Nucleus accumbens (tissue), 56 donors: Measurements from ENCODE around the gene TIMMDC1.
"Not testable (repeated sequence)": the region's sequence is repeated elsewhere in the genome, so short reads cannot be mapped to it uniquely, and the experiment has no call there.

Source experiments
- DNase-seq, 56 donors: peaks; one replicate each; lab custom pipeline; 2025; lab: John Stamatoyannopoulos, UW

Gene TIMMDC1

DNA sequence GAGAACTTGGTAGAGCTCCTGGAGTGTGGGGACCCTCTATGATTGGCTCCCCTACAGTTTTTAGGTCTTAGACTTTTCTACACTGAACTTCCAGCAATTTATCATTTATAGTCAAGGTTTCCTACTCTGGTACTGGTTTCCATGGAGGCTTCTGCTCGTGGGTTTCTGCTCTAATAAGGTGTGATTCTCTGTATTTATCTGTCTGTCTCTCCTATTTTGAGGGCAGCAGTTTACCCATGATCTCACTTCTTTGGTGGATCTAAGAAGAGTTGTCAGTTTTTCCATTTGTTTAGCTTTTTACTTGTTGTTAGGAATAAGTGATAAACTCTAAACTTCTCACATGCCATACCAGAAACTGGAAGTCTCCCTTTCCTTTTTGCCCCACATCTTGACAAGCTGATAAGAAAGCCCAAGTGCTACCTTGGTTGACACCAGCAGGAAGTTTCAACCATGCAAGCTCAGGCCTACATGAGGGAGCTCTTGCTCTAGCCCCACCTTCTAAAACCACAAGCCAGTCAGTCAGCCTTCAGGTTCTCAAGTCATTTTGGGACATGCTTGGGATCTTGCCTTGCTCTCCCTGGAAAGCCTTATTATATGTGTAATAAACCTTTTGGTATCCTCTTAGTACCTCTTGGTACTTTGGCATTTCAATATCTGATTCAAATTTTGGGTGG, 10.0 kb downstream of the TIMMDC1 start:
- DNase-seq = no peak

- DNase-seq = no peak
Observed at GRCh38 chr3:119510690-119511089, 12.3 kb downstream of the TIMMDC1 start.

- no peak for DNase-seq
Observed at GRCh38 chr3:119514637-119515036, 16.3 kb downstream of the TIMMDC1 start.

GRCh38 chr3:119517112-119517511, 18.8 kb downstream of the TIMMDC1 start:
- DNase-seq = no peak

GRCh38 chr3:119518026-119518425, 19.7 kb downstream of the TIMMDC1 start:
- DNase-seq = no peak

GRCh38 chr3:119524931-119525662, 26.8 kb downstream of the TIMMDC1 start:
- no peak for DNase-seq

DNA sequence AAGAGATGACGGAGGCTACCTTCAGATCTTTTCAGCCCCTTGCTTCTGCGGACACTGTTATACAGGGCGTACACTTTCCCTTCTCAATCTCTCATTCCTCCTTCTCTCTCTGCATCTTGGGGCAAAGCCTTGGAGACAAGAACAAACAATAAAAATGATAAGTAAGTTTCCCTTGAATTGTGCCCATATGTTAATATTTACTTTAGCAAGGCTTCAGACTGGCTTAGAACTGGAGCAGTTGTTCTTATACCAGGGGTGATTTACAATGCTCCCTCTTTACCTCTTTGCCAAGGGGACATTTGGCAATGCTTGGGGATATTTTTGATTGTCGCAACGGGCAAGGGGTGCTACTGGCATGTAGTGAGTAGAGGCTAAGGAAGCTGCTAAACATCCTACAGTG, 29.4 kb downstream of the TIMMDC1 start:
- no peak for DNase-seq

DNA sequence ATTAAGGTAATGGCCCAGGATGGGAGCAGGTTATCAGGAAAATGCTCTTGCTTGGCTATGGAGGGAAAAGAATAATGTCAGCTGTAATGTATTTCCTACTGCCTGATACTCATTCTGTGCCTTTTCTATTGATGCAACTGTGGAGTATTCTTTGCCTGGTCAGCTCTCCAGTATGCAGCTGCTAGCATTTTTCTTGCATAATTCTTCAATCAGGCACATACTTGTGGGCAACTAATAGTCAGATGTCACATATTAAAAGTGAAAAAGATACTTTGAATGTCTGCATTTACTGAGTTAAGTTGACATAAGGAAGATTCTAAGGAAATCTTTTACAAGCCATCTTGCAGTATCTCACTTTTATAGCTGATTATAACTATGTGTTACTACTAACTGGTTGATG, 31.5 kb downstream of the TIMMDC1 start:
- no peak for DNase-seq

- no peak for DNase-seq
Observed at GRCh38 chr3:119530456-119530855, 32.1 kb downstream of the TIMMDC1 start.

DNA sequence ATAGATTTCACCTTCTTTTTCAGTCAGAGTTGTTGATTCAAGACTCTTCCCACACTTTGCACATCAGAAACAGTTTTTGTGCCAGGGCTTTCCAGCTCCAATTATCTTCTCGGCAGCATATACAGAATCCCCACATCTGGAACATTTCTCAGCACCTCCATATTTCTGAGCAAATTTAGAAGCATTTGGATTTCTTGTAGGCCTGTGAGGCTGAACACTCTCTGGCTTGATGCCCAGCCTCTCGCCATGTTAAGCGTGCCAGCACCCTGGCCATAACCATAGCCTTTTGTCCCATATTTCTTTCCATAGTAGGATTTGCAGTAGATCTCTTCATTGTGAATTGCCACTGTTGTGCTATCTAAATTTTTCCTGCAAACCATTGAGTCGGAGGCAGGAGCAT, 32.8 kb downstream of the TIMMDC1 start:
- DNase-seq = no peak

GRCh38 chr3:119534296-119534695, 35.9 kb downstream of the TIMMDC1 start:
- no peak for DNase-seq

DNA sequence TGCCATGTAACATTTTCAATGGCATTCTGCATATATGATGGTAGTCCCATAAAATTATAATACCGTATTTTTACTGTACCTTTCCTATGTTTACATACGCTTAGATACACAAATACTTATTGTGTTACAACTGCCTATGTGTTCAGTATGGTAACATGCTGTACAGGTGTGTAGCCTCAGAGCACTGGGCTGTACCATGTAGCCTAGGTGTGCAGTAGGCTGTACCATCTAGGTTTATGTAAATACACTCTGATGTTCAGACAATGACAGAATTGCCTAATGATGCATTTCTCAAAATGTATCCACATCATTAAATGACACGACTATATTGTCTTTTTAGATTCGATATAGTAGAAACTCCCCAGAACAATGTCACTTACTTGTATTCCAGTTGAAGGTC, 38.4 kb downstream of the TIMMDC1 start:
- no peak for DNase-seq

DNA sequence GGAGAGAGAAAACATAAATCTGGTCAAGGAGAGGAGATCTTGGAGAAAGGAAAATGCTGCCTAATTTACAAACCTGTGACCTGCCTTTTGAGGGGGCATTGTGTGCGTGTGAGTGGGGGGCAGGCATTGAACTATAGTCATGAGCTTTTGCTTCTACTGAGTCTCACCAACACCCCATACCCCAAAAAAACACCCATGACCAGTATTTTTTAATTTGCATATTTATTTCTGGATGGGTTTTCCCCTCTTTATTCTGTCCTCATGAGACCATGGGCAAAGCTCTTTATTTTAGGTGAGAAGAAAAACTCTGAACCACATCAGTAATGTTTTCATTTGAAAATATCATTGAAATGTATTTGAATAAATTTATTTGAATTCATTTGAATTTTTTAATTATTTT, 40.4 kb downstream of the TIMMDC1 start:
- DNase-seq = no peak

- no peak for DNase-seq
Observed at GRCh38 chr3:119541547-119541946, 43.2 kb downstream of the TIMMDC1 start.

DNA sequence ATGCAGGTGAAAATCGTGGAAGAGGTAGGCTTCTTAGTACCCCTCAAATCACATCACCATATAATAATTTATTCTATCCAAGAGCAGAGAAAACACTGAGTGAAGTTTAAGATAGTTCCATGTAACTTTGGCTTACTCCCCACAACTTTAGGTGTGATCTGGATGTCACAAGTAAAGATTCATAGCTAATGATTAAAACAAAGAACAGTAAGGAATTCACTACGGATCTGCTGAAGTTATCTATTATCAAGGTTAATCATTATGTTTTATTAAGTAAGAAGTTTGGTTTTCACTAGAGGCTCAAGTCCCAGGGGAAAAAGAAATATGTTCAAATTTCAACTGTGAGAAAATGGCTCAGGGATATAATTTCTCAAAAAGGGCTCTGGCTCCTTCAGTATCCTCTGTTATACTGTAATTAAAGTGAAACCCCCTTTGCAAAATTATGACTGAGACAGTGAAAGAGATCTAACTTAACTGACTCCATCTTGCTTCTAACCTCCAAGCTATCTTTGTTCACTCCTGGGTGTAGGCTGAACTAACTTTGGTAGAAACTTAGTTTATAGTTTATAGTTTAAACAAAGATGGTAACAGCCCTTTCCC, 43.9 kb downstream of the TIMMDC1 start:
- DNase-seq = no peak

- DNase-seq = no peak
Observed at GRCh38 chr3:119543147-119543546, 44.8 kb downstream of the TIMMDC1 start.

DNA sequence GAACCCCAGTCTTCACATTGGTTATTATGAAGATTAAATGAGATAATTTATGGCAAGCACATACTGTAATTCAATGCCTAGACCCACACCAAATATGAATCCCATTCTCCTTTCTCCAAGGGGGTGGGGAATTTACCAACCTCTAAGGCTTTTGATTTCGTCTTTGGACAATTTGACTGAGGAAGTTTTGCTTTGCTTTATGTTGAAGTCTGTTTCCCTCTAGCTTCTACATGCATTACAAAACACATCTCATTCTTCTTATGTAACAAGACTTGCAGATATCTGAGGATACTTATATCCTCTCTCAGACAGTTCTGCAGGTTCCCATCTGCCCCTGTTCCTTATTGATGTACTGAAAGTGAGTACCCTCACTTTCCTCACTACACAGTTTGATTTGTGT, 48.9 kb downstream of the TIMMDC1 start:
- no peak for DNase-seq

- DNase-seq = no peak
Observed at GRCh38 chr3:119548341-119548740, 50.0 kb downstream of the TIMMDC1 start.

GRCh38 chr3:119550192-119550910, 52.0 kb downstream of the TIMMDC1 start:
- no peak for DNase-seq

DNA sequence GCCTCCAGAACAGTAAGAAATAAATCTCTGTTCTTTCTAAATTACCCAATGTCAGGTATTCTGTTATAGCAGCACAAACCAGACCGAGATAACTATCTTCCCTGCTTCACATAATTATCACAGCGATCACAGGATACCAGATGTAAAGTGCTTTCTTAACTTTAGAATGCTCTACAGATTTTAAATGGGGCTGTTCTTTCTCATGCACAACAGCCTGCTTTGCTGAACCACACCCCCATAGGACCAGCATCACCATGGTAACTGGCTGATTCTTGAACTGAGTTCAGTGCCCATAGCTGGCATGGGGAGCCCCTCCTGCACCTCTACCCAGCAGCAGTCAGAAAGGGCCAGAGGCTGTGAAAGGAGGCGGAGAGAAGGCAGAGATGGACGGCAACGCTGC, 53.3 kb downstream of the TIMMDC1 start:
- DNase-seq = no peak

DNA sequence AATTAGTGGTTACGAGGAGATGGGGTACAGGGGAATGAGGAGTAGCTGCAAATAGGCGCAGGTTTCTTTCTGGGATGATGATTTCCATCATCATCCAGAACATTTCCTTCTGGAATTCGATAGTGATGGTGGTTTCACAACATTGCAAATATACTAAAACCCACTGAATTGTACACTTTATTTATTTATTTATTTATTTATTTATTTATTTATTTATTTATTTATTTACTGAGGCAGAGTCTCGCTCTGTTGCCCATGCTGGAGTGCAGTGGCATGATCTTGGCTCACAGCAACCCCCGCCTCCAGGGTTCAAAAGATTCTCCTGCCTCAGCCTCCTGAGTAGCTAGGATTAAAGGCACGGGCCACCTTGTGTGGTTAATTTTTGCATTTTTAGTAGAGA, 54.6 kb downstream of the TIMMDC1 start:
- not testable (repeated sequence) for DNase-seq
